ENCODE data around the gene AGO3.

GRCh38 chr1:36107394-36107793 is 176.5 kb downstream of the AGO3 start:
- TF ChIP-seq CTCF (conservative IDR thresholded peaks at IDR 0.05) (no peak), EZH2 (IDR thresholded peaks at IDR 0.05; ENCODE audit: low read depth) (no peak)
